Activated B cell treated with CpG ODN at 0.5 μM for 24 hours (primary cell): ENCODE data around the gene HHIPL2. TPM values are rescaled to one million over a fixed set of nuclear protein-coding genes. Genes with fewer than 3 reads are reported as not detected.

Experiments used
- ATAC-seq: fragments of 200-7000 bp; cut with Tn5 transposase; one replicate; pipeline ENCODE4 v1.10.0; 2021; ENCODE audit warnings: low read depth, mild to moderate bottlenecking, moderate library complexity
- CTCF ChIA-PET: fragments of 350-600 bp; sonication (Branson Sonifier 250); formaldehyde crosslinking; loops from one replicate; lab custom pipeline; 2021; ENCODE audit warnings: antibody characterized with exemption; lab: Charles Lee
- POLR2A ChIA-PET: fragments of 350-600 bp; sonication (Branson Sonifier 250); formaldehyde crosslinking; loops from one replicate; lab custom pipeline; 2021; ENCODE audit warnings: antibody characterized with exemption; lab: Charles Lee
- DNase-seq: peaks from one replicate; pipeline ENCODE4 v3.0.0; 2022
- H3K27ac Mint-ChIP-seq: one replicate; pipeline ENCODE4 v1.8.0; 2020; ENCODE audit warnings: mixed read lengths
- H3K27me3 Mint-ChIP-seq: one replicate; pipeline ENCODE4 v1.8.0; 2021; ENCODE audit warnings: mixed read lengths
- H3K36me3 Mint-ChIP-seq: one replicate; pipeline ENCODE4 v1.8.0; 2021; ENCODE audit warnings: low read depth, mixed read lengths
- H3K4me1 Mint-ChIP-seq: one replicate; pipeline ENCODE4 v1.8.0; 2021; ENCODE audit warnings: mixed read lengths
- H3K4me3 Mint-ChIP-seq: one replicate; pipeline ENCODE4 v1.8.0; 2020; ENCODE audit warnings: mild to moderate bottlenecking, mixed read lengths
- H3K9me3 Mint-ChIP-seq: one replicate; pipeline ENCODE4 v1.8.0; 2020; ENCODE audit warnings: mixed read lengths
- CTCF ChIP-seq: fragments of 200-600 bp; IDR thresholded peaks from one replicate; pipeline ENCODE4 v1.8.0; 2022; ENCODE audit warnings: antibody characterized with exemption, mild to moderate bottlenecking
- intact Hi-C: fragments of 100-400 bp; cut with micrococcal nuclease; formaldehyde crosslinking; loops from one replicate; pipeline ENCODE4 v1.15.1; 2024
- total RNA-seq: library from RNA; stranded (reverse); gene quantifications from 2 replicates; pipeline ENCODE4 v1.2.3, GENCODE V29; 2022

Gene HHIPL2
- total RNA-seq, 1 donor from 2014 or later = 1.5 TPM

DNA sequence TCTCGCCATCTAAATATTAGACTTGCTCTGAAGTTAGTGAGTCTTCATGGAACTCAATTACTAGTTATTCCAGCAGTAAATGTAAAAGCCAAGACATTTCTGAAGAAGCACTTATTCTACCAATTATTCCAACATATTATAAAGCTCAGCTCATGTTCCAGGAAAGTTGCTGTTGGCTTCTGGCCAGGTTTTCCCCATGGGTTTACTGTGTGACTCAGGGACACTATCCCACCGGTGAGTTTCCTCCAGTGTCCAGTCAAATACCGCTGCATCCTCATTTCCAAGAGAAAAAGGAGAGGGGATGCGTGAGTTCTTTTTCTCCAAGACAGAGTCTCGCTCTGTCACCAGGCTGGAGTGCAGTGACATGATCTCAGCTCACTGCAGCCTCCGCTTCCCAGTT lies 9.2 kb upstream of the HHIPL2 start:
- ChIA-PET CTCF (no interaction called here), POLR2A (no interaction called here)
- ATAC-seq (no peak), DNase-seq (no peak)
- H3K27ac Mint-ChIP-seq = no peak overlapping the region
- intact Hi-C loops = loop anchor here (5.0 kb wide), 1 partner anchor 90 kb away; no protein-coding TSS in a partner anchor
- H3K4me1 Mint-ChIP-seq = peaks cover 3% of the 10 kb centered on the region
- no peak for TF ChIP-seq CTCF
- peaks cover 65% of the 10 kb centered on the region for H3K36me3 Mint-ChIP-seq
- H3K27me3 Mint-ChIP-seq = no peaks in the 10 kb centered on the region
- H3K9me3 Mint-ChIP-seq = no peaks in the 10 kb centered on the region
- H3K4me3 Mint-ChIP-seq = no peak overlapping the region

DNA sequence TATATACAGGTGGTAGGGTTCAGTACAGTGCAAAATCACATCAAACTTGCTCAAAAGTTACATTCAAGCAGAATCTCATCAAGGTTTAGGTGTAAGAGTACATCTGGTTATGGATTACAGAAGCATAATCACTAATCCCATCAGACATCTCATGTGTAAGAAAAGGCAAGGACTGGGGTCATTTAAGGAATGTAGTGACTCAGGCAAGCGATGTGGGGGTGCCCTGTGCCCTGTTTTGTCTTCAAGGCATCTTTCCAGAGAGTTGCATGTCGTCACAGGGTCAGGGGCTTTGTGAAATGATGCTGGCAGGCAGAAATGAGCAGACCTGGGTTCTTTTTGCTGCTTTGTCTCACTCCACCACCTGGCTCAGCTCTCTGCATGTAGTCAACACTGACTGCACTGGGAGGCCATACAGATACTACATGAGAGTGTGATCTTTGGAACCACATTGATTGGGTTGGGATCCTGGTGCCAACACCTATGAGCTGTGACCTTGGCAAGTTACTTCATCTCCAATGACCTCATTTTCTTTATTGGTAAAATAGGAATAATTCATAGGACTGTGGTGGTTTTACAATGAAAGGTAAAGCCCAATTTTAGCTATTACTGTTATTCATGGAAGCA lies 8.2 kb upstream of the HHIPL2 start:
- no peak overlapping the region for H3K27ac Mint-ChIP-seq
- POLR2A ChIA-PET = no interaction called here
- TF ChIP-seq CTCF = no peak

DNA sequence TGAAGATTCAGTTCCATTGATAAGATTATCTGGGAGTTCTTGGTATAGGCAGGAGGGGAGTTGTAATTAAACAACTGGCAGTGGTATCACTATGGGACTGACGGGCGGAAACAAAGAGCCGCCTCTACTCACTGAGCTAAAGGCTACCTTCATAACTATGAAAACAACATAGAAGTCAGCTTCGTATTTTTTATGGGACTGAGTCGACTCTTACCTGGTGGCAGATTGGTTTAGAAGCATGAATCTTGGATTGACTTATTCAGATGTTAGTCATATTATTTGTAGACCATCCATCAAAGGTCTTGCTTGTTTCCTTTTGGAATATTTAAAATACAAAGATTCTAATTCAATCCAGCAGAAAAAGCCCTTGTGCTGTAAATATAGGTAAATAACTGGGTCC lies 6.3 kb upstream of the HHIPL2 start:
- Mint-ChIP-seq H3K9me3 (no peaks in the 10 kb centered on the region), H3K27me3 (no peaks in the 10 kb centered on the region), H3K4me3 (no peak overlapping the region), H3K27ac (peak overlapping the region; percentile 41), H3K36me3 (peaks cover 39% of the 10 kb centered on the region), H3K4me1 (peaks cover 3% of the 10 kb centered on the region)
- intact Hi-C loops = no loop called here
- no peak for TF ChIP-seq CTCF
- ATAC-seq = no peak
- CTCF ChIA-PET = no interaction called here
- DNase-seq = no peak
- POLR2A ChIA-PET = no interaction called here

More for the DNA sequence above, 8.2 kb upstream of the HHIPL2 start:
- Mint-ChIP-seq H3K9me3 (no peaks in the 10 kb centered on the region), H3K4me1 (peaks cover 3% of the 10 kb centered on the region), H3K36me3 (peaks cover 58% of the 10 kb centered on the region), H3K4me3 (no peak overlapping the region), H3K27me3 (no peaks in the 10 kb centered on the region)
- DNase-seq (no peak), ATAC-seq (no peak)
- CTCF ChIA-PET = no interaction called here
- intact Hi-C loops = loop anchor here (5.0 kb wide), 1 partner anchor 89 kb away; no protein-coding TSS in a partner anchor

DNA sequence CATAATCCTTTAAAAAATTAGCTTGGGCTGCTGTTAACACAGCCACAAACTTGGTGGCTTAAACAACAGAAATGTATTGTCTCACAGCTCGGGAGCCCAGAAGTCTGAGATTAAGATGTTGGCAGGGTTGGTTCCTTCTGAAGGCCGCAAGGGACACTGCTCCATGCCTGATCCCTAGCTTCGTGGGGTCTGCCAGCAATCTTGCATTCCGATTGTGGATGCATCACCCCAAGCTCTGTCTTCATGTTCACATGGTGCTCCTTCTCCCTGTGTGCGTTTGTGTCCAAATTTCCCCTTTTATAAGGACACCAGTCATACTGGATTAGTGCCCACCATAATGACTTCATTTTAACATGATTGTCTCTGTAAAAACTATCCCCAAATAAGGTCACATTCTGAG lies 5.0 kb upstream of the HHIPL2 start:
- CTCF ChIA-PET = no interaction called here
- H3K27ac Mint-ChIP-seq = peak overlapping the region; percentile 41

GRCh38 chr1:222547260-222547614 lies 667 bp downstream of the HHIPL2 start:
- no peak for TF ChIP-seq CTCF
- intact Hi-C loops = no loop called here
- no peak for ATAC-seq
- Mint-ChIP-seq H3K27ac (no peak overlapping the region), H3K4me1 (peaks cover 2% of the 10 kb centered on the region), H3K4me3 (no peak overlapping the region), H3K27me3 (peaks cover 18% of the 10 kb centered on the region), H3K9me3 (no peaks in the 10 kb centered on the region), H3K36me3 (no peaks in the 10 kb centered on the region)
- CTCF ChIA-PET = interaction anchor here (0.8 kb wide), 1 partner anchor 87 kb away, joined by 3 read pairs; no protein-coding TSS in a partner anchor
- POLR2A ChIA-PET = no interaction called here
- DNase-seq = no peak

More for the DNA sequence above, 5.0 kb upstream of the HHIPL2 start:
- Mint-ChIP-seq H3K4me3 (no peak overlapping the region), H3K4me1 (peaks cover 3% of the 10 kb centered on the region), H3K9me3 (no peaks in the 10 kb centered on the region), H3K36me3 (peaks cover 31% of the 10 kb centered on the region), H3K27me3 (no peaks in the 10 kb centered on the region)
- TF ChIP-seq CTCF = no peak
- POLR2A ChIA-PET = no interaction called here
- intact Hi-C loops = no loop called here
- DNase-seq (no peak), ATAC-seq (no peak)
